HG03565 (cell line): ENCODE results near the gene MISP3.

Experiments used
- ATAC-seq: cut with Tn5 transposase; IDR thresholded peaks from one replicate; pipeline ENCODE4 v1.9.1; 2021; ENCODE audit warnings: mild to moderate bottlenecking, moderate library complexity; ENCODE audit not compliant: unreplicated experiment

MISP3 gene

GRCh38 chr19:14119146-14119545 is 46.6 kb downstream of the MISP3 start:
- ATAC-seq, result no peak

DNA sequence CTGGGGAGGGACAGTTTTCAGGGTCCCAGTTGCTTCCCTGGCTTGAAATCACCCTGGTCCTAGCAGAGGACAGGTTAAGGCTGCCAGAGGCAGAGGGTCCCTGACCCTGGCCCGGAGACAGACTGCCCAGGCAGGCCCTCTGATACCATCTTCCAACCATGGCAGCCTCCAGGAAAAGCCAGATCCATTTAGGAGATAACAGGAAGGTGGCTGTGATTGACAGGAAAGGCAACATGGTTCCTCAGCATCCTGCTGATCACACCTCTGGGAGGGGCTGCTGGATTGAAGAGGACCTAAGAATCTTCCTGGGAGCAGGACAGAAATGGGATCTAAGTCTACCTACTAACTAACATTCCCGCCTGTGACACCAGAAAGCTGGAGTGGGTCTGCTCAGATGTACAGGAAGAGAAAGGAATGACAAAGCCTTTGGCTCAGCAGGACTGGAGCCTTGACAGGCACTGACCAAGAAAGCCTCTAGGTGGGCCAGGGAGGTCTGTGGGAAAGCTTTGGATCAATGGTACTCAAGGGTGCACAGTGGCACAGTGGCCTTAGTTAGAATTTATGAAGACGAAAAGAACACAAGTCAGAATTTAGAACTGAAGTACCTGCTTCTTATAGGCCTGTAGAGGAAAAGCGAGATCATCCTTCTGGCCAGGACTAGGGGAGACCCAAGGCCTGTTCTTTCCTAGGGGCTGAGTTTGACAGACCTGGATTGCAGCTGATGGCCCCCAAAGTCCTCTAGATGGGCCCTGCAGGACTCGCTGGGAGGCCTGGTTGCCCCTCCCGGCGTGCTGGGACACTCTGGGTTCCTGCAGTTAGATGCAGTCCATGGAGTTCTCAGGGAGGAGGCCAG is 47.3 kb downstream of the MISP3 start:
- ATAC-seq, result no peak

DNA sequence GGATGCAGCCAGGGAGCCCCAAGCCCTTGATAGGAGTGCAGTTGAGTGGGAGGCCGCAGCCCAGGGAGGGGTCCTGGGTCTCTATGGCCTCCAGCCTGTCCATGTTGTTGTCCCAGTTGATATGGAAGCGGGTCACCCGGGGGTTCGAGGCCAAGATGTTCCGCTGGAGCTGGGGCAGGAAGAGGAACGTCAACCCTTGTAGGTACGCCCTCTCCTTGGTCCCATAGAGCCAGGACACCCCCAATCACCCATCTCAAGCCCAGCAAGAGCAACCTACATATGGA is 47.9 kb downstream of the MISP3 start:
- ATAC-seq, result no peak

DNA sequence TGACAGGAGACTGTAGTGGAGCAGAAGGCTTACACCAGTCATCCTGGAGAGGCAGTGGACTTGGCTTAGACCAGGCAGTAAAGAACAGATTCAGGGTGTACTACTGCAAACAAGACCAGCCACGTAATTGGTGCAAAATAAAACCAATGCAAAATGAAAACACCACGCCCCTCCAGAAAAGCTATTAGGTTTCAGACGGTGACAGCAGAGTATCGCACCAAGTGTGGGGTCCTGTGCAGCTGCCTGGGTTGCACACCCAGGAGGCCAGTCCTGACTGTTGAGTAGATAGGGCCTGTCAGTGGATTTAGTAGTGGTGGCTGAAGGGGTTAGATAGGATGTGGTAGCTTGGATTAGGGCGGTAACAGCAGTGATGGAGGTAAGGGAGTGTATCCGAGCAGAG is 50.3 kb downstream of the MISP3 start:
- ATAC-seq, result no peak
